GM21825 (cell line): ENCODE data around the gene ZNF782.
"Not testable (repeated sequence)": the region's sequence is repeated elsewhere in the genome, so short reads cannot be mapped to it uniquely, and the experiment has no call there.

Experiments
- ATAC-seq: cut with Tn5 transposase; IDR thresholded peaks from one replicate; pipeline ENCODE4 v1.9.1; 2021; ENCODE audit warnings: mild to moderate bottlenecking, moderate library complexity; ENCODE audit not compliant: unreplicated experiment

Gene ZNF782

DNA sequence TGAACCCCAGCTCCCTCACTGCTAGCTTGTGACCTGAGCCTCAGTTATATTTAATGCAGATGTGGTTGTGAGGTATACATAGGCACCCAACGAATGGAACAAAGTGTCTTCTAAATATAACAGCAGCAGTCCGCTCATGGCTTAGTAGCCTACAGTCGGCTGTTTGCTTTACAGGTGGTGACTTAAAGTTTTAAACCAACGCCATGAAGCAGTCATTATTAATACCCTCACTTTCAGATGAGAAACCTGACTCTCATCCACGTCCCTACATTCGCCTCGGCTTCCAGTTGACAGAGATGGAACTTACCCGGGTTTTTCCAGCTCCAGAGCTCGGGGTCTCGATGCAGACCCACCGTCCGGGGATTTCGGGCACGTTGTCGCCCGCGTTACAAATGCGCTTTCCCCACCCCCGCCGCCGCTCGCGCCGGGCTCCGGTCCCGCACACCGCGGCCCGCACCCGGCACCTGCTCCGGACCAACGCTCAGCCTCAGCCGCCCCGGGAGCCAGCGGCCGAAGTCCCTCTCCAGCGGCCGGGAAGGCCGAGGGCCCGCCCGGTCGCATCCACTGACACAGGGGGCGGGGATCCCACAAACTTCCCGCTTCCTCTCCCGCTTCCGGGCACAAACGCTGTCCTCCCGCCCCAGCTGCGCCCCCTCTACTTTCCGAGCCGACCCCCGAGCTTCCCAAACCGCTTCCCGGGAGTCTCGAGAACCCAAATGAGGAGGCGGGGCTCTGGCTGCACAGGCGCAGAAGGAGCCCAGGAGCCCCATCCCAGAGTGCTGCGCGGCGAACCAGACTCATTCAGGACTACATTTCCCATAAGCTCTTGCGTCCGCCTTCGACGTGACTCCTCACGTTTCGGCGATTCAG lies at the start of gene ZNF782:
ZNF782 (minus strand) TSS at position 734 of the 870 bp plus-strand sequence. CDS start 2,553 bp downstream, outside the sequence.
- ATAC-seq: peak; percentile 89

DNA sequence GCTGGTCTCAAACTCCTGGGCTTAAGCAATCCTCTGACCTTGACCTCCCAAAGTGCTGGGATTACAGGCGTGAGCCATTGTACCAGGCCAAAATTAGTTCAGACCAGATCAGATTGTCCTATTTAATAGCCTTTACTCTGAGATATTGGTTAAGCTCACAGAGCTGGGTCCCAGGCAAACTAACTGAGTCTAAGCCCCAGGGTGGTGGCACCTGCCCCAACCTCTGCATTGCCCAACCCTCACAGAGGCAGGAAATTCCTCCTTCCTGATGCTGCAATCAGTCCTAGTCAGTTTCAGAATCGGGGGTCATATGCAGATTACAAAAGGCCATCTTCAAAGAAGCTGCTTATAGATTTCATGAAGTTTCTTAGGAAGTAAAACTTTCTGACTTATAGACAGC lies 45.7 kb upstream of the ZNF782 start:
- ATAC-seq: not testable (repeated sequence)

DNA sequence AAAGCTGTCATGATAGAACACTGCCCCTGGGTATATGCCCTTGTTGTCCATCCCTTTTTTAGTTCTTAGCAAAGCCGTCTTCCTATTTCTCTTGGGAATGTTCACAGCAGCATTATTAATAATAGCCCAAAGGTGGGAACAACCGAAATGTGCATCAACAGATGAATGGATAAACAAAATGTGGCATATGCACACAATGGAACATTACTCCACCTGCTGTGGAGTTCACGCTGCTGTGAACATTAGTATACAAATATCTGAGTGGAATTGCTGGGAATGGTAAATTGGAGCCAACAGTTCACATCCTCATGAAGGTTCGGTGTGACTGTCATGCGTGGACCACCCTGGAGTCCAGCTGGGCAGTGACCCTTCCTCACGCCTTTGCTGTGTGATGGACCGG lies 37.8 kb upstream of the ZNF782 start:
- ATAC-seq: no peak

DNA sequence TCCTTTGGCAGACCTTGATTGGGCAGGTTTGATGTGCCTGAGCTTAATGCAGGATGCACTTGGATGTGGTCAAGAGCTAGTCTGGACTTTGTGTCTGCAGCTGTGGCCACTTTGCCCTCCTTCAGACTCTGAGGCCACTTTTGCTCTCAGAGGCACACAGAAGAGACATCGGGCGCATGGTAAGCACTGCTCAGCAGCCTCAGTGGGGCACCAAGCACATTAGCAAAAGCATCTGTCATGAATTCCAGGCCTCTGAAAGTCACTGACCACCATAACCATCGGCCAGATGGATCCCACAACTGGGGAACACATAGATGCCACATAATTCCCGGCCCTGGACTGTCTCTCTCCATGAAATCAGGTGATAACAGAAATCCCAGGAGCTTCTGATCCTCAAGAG lies 34.3 kb upstream of the ZNF782 start:
- ATAC-seq: no peak

DNA sequence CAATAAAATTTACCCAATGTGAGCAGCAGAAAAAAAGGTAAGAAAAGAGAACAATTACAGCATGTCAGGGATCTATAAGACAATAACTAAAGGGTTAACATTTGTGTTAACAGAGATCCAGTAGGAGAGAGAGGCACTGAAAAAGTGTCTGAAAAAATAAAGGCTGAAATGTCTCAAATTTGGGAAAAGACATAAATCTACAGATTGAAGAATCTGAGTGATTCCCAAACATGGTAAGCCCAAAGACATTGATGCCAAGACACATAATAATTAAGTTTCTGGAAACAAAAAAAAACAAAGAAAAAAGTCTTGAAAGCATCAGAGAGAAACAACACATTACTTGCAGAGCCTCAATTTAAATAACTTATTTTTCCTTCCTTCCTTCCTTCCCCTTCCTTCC lies 31.1 kb upstream of the ZNF782 start:
- no peak for ATAC-seq

DNA sequence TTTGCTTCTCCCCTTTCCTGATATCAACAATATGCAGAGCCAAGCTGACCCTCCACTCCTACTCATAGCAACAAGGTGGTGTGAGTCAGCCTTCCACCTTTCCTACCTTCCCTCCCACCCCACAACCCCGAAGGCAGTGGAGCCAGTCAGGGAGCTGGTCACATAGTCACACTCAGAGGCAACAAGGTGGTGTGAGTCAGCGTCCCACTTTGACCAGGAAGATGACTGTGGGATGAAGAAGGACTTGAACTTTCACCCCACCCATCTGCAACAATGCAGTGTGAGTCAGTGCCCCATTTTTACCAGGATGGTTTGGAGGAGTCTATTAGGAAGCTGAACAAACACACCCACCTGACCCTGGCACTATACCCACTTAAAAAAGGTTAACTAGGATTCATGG lies 30.1 kb upstream of the ZNF782 start:
- no peak for ATAC-seq

DNA sequence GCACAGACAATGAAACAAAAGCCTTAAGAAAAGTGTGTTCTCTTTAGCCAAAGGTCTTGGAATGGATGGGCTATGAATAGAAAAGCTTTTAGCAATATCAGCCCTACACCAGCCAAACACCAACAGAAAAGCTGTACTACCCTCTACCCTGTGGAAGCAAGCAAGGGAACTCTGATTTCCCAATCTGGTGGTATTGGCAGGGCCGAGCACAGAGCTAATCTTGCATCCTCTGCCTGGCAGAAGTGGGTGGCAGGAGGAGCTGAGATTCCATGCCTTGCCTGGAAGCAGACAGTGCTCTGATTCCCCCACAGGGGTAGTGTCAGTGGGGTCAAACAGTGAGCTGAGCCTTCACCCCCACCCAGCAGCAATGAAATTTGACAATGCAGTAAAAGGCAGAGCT lies 29.6 kb upstream of the ZNF782 start:
- no peak for ATAC-seq

DNA sequence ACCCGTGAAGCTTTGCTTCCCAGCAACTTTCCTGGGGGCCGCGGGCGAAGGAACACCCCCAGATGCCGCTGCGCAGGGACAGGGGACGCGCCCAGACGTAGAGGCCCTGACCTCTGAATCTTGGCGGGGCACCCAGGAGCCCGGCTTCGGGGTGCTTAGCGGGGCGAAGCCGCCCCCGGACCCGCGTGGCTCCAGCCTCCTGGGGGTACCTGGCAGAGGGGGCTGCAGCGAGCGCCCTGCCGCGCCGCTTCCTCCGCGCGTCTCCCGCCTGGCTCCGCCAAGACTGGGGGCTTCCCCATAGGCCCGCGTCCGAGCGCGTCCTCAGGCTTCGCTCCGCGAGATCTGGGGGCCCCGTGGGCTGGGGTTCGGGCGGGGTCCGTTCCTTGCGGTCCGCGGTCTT lies 23.0 kb upstream of the ZNF782 start:
- ATAC-seq: no peak

DNA sequence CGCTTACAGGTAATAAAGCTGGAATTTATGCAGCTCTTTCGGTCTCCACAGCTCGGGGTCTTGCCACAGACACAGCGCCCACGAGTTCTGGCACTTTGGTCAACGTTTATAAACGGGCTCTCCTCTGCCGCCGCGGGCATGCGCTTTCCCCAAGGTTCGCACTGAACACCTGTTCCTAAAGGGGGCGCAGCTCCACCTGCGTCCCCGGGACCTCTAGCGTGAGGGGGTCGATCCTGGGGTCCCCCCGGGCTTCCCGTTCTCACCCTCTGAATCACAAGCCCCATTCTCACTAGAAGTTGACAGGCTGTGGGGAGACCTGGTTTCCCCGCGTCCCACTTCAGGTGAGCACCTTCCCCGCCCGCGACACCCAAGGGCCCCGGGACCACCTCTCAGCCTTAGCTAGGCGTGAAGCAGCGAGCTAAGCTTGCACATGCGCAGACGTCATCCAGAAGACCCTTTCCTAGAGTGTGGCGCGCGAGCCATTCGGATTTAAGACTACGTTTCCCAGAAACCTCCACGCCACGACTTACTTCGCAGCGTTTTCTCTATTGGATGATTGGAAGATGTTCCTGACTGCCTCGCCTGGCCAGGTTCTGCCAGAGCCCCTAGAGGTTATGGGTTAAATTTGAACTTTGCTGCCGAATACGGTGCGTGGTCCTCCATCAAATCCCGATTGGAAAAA lies 21.3 kb upstream of the ZNF782 start:
- peak; percentile 60 for ATAC-seq

DNA sequence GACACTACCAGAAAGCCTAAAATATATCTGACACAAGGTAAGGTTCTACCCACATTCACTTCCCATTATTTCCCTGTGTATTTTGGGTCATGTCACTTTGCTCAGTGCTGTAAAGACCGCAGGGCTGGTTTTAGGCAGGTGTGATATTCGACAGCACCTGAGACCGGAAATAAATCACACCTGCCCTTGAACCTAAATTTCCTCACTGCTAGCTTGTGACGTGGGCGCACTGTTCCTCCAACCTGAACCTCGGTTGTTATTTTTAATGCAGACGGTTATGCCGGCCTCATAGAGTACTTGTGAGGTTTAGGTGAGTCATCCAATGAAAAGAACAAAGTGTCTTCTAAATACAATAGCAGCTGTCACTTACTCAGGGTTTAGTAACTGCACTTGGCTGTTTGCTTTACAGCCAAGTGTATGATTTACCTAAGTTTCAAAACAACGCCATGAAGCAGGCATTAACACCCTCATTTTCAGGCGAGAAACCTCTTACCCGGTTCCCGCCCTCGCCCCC lies 20.7 kb upstream of the ZNF782 start:
- peak; percentile 56 for ATAC-seq

DNA sequence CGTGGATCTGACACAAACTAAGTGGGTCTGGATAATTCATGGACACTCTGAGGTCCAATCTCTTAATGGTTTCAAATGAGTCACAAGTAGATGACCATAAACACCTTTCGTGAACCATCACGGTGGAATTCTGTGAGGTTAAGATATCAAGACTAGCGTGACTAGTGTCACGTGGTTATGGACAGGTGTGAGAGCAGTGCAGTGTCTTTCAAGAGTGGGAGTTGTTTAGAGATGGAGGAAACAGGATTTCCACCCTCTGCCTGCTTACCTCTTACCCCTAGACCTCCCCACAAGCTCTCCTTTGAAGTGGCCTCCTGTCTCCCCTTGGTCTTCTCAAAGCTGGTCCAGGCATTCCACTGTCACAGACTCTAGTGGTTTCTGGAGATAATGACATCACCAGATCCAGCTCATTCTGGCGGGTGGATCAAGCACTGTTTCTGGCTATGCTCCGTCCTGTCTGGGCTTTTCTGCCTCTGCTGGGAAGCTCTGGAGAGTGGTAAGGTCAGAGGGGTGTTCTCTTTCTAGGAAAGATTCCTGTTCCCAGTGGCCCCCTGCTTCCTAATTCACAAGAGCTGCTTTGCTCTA lies 20.0 kb upstream of the ZNF782 start:
- no peak for ATAC-seq

DNA sequence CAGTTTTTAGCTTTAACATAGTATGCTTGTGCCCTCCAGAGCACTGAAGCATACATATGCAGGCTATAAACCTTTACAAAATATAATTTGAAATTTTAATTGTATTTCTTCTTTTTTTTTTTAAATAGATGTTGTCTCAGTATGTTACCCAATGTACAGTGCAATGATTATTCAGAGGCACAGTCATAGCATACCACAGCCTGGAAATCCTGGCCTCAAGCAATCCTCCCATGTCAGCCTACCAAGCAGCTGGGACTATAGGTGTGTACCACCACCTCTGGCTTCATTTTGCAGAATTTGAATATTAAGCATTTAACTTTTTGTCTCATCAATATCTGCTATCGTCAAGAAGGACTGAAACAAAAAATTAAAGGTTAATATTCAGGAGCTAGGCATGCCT lies 16.9 kb upstream of the ZNF782 start:
- ATAC-seq: no peak

DNA sequence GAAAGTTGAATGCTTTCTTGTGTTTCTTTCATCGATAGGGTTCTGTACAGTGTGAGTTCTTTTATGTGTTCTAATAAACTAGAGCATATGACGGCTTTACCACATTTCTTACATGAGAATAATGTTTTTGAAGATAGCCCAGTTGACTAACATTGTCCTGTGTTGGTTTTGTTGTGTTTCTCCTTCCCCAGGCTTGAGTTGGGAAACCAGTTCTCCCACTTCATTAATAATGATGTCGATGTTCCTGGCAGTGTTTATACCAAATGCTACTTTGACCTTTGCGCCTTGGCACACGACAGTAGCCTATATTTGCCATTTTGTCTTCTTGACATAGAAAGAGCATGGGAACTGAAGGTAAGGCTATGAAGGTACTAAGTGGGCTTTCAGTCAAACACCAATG lies 14.4 kb upstream of the ZNF782 start:
- no peak for ATAC-seq

DNA sequence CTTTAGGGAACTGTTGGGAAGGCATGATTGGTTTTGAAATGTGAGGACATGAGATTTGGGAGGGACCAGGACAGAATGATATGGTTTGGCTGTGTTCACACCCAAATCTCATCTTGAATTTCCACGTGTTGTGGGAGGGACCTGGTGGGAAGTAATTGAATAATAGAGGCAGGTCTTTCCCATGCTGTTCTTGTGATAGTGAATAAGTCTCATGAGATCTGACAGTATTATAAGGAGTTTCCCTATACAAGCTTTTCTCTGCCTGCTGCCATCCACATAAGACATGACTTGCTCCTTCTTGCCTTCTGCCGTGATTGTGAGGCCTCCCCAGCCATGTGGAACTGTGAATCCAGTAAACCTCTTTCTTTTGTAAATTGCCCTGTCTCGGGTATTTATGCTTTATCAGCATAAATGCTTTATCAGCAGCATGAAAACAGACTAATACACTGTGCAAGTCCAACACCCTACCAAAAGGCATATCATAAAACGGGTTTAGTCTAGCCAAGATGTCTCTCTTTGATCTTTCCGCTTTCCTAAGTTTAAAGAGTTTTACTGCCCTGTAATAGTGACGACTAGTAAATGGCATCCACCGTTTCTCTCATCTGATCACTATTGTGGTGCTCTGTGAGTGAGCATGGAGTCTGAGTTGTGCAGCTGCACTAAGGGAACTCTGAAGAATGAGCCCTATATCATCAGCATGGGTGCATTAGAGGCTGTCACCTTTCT lies 12.9 kb upstream of the ZNF782 start:
- ATAC-seq: no peak

DNA sequence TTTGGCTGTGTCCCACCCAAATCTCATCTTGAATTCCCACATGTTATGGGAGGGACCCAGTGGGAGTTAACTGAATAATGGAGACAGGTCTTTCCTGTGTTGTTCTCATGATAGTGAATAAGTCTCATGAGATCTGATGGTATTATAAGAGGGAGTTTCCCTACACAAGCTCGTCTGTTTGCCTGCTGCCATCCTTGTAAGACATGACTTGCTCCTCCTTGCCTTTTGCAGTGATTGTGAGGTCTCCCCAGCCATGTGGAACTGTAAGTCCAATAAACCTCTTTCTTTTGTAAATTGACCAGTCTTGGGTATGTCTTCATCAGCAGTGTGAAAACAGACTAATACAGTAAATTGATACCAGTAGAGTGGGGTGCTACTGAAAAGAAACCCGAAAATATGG lies 10.9 kb upstream of the ZNF782 start:
- not testable (repeated sequence) for ATAC-seq

DNA sequence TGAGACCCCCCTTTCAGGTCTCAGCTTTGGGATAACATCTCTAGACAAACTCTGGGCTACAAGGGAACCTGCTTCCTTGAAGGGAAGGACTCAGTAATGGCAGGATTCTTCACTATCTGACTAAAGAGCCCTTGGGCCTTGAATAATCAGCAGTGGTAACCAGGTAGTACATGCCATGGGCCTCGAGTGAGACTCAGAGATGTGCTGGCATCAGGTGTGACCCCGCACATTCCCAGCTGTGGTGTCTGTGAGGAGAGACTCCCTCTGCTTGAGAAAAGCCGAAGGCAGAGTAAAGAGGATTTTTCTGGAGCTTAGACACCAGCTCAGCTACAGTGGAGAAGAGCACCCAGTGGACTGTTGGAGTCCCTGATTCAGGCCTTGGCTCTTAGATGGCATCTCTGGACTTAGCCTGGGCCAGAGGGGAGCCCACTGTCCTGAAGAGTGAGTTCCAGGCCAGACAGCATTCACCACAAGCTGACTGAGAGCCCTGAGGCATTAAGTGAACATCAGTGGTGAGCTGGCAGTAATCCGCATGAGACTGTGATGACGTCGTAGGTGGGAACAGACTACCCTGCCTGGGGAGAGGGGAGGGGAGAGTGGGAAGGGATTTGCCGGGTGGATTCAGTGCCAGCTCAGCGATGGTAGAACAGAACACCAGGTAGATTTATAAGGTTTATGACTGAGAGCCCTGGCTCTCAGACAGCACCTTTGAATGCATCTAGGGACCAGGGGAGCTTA lies 5.3 kb upstream of the ZNF782 start:
- ATAC-seq: no peak

DNA sequence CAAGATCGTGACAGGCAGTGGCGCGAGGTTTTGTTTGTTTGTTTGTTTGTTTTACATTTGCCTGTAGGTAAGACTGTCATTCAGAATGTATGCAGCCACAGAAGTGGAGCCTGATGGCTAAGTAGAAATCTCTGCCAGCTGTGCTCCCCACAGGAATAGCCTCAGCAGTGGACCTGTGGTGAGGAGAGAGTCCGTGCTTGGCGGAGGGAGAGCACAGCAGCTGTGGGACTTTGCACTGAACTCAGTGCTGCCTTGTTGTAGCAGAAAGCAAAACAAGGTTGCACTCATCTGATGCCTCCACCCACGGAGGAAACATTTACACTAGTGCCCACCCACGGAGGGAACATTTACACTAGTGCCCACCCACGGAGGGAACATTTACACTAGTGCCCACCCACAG lies 4.4 kb upstream of the ZNF782 start:
- no peak for ATAC-seq

DNA sequence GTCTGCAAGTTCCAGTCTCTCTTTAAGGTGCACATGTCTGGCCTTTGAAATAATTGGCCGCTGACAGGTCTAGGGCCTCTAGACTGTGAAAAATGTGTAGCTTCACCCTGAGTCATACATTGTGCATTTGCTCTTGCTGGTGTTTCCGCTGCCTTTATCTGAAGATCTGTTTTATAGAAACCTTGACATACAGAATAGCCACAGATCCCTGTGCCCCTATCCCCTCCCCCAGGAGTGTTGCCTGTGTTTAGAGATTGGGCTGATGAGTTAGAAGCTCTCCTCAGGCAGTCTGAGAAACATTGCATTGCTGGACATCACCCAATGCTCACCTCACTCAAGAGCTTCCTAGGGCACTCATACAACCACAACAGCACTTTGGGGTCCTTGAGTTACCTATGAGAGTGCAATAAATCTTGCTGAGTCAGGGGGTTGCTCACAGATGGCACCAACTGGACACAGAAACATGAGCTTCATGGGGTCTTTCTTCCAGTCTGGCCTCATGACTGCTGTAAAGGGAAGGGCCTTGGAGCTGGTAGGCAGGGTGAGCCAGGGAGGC lies 3.8 kb upstream of the ZNF782 start:
- no peak for ATAC-seq

DNA sequence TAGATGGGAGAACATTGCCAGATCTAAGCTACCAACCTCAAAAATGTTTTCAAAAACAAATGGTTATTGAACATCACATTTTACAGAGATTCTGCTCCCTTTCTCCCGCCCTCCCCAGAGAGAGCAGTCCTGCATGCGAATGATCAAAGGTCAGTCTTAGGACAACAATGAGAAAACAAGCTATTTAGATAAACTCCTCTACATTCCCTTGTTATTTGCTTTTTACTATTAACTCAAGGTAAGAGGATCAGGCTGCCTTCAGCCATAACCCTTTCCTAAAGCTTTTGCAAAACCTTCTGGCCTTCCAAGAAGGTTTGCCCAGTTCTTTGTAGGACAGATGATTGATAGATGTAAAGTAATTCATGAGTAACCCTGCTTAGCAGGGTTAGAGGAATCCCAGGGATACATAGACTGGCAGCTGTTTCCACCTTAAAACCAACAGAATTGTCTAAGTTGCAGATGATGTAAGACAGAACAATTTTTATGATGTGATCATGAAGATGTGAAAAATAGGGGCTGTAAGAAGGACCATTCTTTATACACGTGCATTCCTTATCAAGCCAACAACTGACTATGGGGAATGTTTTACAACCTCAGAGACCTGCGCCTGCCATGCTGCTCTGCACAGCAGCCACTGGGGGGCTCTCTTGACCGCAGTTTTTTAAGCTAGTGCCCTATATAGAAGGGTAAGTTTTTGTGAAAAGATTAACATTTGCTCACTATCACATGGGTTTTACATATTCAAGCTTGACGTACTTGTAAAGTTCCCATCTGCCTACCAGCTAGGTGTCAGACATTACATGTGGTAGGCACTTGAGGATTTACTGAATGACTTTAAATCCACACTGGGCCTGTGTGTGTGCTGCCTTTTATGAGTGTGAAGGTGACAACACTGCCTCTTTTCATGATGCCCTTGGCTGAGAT lies 2.3 kb upstream of the ZNF782 start:
- peak; percentile 46 for ATAC-seq
